GM12892 (cell line): Measurements from ENCODE around the gene MVP.

ENCODE experiments used
- DNase-seq: peaks from one replicate; pipeline ENCODE4 v3.0.0; 2011; ENCODE audit not compliant: insufficient read length
- FAIRE-seq: peaks from 2 replicates; lab custom pipeline; 2011; peaks lifted over from hg19 to GRCh38; lab: Jason Lieb, UNC
- POLR2A ChIP-seq: IDR thresholded peaks from 2 replicates; pipeline ENCODE4 v1.6.1; 2011; ENCODE audit warnings: low read depth, low read length, control low read depth
- POLR2AphosphoS5 ChIP-seq: IDR thresholded peaks from 2 replicates; pipeline ENCODE4 v1.6.1; 2011; ENCODE audit warnings: low read depth, low read length, control low read depth
- TAF1 ChIP-seq: IDR thresholded peaks from 2 replicates; pipeline ENCODE4 v1.6.1; 2011; ENCODE audit warnings: low read depth, mild to moderate bottlenecking, control low read depth, low read length, borderline replicate concordance

The MVP gene

DNA sequence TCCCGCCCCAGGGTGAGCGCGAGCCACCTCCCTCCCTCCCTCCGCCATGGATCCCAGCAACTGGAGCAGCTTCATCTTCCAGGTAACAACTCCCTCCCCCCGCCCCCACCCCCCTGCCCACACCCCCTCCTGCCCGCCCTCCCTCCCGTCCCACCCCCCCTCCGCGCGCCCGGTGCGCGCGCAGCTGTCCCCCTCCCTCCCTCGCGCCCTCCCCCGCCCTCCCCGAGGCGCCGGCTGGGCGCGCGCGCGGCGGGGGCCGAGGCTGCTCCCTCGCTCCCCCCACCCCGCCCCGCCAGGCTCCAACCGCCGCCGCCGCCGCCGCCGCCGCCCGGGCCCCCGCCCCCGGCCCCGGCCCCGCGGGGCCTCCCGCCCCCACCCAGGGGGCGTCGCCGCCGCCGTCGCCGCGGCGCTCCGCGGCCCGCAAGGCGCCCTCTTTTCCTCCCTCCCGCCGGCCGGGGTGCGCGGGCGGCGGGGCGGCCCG, 14.1 kb upstream of the MVP start, which contains the start of gene MAZ:
MAZ (plus strand) TSS at position 431 of the 481 bp plus-strand sequence. CDS start 173 bp downstream, outside the sequence.
- no peak for TF ChIP-seq POLR2AphosphoS5
- DNase-seq (no peak), FAIRE-seq (peak; percentile 72)

DNA sequence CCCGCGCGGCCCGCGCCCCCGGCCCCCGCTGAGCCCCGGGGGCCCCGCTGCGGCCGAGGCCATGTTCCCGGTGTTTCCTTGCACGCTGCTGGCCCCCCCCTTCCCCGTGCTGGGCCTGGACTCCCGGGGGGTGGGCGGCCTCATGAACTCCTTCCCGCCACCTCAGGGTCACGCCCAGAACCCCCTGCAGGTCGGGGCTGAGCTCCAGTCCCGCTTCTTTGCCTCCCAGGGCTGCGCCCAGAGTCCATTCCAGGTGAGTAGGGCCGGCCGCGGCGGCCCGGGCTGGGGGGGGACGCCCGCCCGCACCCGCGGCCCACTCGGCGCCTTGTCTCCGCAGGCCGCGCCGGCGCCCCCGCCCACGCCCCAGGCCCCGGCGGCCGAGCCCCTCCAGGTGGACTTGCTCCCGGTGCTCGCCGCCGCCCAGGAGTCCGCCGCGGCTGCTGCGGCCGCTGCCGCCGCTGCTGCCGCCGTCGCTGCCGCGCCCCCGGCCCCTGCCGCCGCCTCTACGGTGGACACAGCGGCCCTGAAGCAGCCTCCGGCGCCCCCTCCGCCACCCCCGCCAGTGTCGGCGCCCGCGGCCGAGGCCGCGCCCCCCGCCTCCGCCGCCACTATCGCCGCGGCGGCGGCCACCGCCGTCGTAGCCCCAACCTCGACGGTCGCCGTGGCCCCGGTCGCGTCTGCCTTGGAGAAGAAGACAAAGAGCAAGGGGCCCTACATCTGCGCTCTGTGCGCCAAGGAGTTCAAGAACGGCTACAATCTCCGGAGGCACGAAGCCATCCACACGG, 13.4 kb upstream of the MVP start:
- DNase-seq (no peak), FAIRE-seq (no peak)
- peak; percentile 38; the same call in 1 of the 2 replicates for TF ChIP-seq POLR2A
- TF ChIP-seq POLR2AphosphoS5: no peak

DNA sequence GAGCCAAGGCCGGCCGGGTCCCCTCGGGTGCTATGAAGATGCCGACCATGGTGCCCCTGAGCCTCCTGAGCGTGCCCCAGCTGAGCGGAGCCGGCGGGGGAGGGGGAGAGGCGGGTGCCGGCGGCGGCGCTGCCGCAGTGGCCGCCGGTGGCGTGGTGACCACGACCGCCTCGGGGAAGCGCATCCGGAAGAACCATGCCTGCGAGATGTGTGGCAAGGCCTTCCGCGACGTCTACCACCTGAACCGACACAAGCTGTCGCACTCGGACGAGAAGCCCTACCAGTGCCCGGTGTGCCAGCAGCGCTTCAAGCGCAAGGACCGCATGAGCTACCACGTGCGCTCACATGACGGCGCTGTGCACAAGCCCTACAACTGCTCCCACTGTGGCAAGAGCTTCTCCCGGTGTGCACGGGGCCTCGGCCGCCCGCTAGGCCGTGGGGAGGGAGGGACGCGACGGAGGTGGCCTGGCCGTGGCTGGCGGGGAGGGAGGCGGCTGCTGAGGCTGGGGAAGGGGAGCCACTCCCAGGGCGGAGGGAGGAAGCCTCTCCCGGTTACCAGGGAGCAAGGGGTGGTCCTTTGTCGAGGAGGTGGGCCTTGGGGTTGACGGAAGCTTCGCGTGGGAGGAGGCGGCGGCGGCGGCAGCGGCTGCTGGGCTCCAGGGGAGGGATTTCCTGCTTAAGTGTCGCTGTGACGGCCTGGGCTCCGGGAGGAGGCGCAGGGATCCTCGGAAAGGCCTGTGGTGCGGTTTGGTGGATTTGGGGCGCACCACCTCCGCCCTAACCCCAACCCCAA, 12.6 kb upstream of the MVP start:
- peak; percentile 84 for TF ChIP-seq POLR2AphosphoS5
- TF ChIP-seq TAF1: no peak
- peak; percentile 69; the same call in 1 of the 2 replicates for TF ChIP-seq POLR2A
- DNase-seq (no peak), FAIRE-seq (peak; percentile 92)

DNA sequence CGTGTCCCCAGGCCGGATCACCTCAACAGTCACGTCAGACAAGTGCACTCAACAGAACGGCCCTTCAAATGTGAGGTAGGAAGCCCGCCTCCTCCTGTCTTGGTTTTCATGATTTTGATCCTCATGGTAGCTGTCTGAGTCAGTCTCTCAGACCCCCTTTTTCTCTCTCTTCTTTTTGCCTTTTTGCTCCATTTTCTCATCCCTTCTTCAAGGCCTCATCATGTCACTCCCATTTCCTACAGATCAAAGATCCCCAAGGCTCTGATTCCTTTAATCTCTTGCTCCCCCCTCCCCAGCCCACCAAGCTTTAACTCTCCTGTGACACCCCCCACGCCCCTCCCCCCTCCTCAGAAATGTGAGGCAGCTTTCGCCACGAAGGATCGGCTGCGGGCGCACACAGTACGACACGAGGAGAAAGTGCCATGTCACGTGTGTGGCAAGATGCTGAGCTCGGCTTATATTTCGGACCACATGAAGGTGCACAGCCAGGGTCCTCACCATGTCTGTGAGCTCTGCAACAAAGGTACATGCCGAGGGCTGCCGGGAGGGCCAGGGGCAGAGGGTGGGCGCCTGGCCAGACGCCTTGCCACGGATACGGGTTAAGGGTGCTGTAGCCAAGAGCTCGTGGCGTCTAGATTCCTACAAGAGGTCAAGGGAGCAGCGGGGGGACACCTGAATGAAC, 11.9 kb upstream of the MVP start:
- DNase-seq (no peak), FAIRE-seq (no peak)
- no peak for TF ChIP-seq POLR2AphosphoS5

GRCh38 chr16:29809031-29809747, 11.1 kb upstream of the MVP start:
- no peak for TF ChIP-seq POLR2AphosphoS5
- no peak for TF ChIP-seq TAF1
- no peak for TF ChIP-seq POLR2A

DNA sequence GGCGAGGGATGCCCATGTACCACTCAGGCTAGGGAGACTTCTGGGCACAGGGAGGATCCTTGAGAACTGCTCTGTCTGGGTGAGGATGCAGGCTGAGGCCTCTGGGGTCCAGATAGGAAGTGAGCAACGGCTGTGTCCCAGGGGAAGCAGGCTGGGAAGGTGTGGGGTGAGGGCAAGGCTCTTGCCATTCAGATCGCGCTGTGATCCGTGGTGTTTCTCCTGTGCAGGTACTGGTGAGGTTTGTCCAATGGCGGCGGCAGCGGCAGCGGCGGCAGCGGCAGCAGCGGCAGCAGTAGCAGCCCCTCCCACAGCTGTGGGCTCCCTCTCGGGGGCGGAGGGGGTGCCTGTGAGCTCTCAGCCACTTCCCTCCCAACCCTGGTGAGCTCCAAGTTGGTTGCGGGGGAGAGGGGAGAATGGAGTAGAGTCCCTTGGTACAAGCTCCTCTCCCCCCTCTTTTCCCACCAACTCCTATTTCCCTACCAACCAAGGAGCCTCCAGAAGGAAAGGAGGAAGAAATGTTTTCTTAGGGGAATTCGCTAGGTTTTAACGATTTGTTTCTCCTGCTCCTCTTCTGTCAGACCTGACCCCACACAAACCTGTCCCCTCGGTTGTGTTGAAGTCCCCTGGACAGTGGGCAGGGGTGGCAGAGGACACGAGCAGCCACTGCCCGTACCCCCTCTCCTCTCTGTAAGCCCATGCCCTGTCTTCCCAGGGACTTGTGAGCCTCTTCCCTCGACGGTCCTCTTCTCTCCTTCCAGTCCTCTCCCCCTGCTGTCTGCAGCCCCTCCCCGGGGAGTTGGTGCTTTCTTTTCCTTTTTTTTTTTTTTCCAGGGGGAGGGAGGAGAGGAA, 10.2 kb upstream of the MVP start:
- TF ChIP-seq TAF1 (no peak), POLR2A (no peak; the same call in 1 of the 2 replicates), POLR2AphosphoS5 (peak; percentile 46; the same call in 1 of the 2 replicates)
- no peak for FAIRE-seq
- DNase-seq: no peak

More at GRCh38 chr16:29809031-29809747, 11.1 kb upstream of the MVP start:
- DNase-seq (no peak), FAIRE-seq (no peak)

GRCh38 chr16:29810699-29811169, 9.5 kb upstream of the MVP start:
- no peak for DNase-seq
- no peak for TF ChIP-seq TAF1
- no peak for TF ChIP-seq POLR2A
- no peak for TF ChIP-seq POLR2AphosphoS5
- FAIRE-seq: no peak

GRCh38 chr16:29811170-29811895, 8.9 kb upstream of the MVP start:
- TF ChIP-seq TAF1: no peak
- TF ChIP-seq POLR2AphosphoS5: peak; percentile 68
- peak; percentile 64; the same call in 1 of the 2 replicates for TF ChIP-seq POLR2A
- peak; percentile 99 for FAIRE-seq
- DNase-seq: peak; percentile 83

DNA sequence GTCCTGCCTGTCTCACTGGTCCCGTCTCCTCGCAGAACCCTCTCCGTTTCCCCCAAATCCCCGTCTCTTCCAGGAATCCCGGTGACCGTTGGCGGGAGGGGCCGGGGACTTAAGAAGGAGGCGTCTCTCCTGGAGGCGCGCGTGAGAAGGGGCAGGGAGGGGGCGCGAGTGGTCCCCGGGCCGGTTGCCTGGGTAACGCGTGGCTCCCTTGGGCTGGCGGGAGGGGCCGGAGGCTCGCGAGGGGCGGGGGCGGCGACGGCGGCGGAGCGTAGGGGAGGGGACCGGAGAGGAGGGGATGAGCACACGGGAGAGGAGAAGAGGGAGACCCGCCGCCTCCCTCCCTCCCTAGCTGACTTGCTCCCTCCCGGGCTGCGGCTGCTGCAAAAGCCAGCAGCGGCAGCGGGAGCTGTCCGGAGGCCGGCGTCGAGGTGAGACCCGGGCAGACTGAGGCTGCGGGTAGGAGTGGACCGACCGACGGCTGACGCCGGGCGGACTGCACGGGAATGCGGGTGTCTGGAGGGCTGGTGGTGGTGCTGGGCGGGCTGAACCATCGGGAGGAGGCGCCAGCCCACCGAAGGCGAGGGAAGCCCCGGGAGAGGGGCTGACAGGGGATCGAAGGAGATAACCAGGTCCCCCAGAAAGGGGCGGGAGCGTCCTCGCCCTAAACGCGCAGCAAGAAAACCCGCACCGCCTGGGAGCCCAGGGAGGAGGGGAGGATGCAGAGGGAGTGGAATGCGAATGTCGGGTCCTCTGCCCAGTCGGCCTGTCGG, 8.2 kb upstream of the MVP start, which contains the start of gene PRRT2:
PRRT2 (plus strand) TSS at position 298 of the 770 bp plus-strand sequence. CDS start 862 bp downstream, outside the sequence.
- no peak for DNase-seq
- FAIRE-seq: no peak
- TF ChIP-seq POLR2A (no peak), TAF1 (no peak), POLR2AphosphoS5 (no peak)
